Progenitor cell of endocrine pancreas (in vitro differentiated cells): ENCODE measurements around the gene OSBPL5. TPM values are rescaled to one million over a fixed set of nuclear protein-coding genes. Genes with fewer than 3 reads are reported as not detected.

Experiments
- DNase-seq: peaks from one replicate; pipeline ENCODE4 v3.0.0; 2021; ENCODE audit warnings: low spot score; ENCODE audit not compliant: unreplicated experiment
- H3K27ac Mint-ChIP-seq: 2 replicates; pipeline ENCODE4 v1.8.0; 2021; ENCODE audit warnings: mild to moderate bottlenecking, moderate library complexity, mixed read lengths
- H3K27me3 Mint-ChIP-seq: 2 replicates; pipeline ENCODE4 v1.8.0; 2021; ENCODE audit warnings: mixed read lengths
- H3K36me3 Mint-ChIP-seq: 2 replicates; pipeline ENCODE4 v1.8.0; 2022; ENCODE audit warnings: mixed read lengths; ENCODE audit not compliant: insufficient read depth
- H3K4me1 Mint-ChIP-seq: 2 replicates; pipeline ENCODE4 v1.8.0; 2021; ENCODE audit warnings: low read depth, mixed read lengths
- H3K4me3 Mint-ChIP-seq: 2 replicates; pipeline ENCODE4 v1.8.0; 2021; ENCODE audit warnings: low read depth, mild to moderate bottlenecking, moderate library complexity, mixed read lengths
- H3K9me3 Mint-ChIP-seq: 2 replicates; pipeline ENCODE4 v1.8.0; 2021; ENCODE audit warnings: low read depth, mixed read lengths
- total RNA-seq: library from RNA; stranded (reverse); gene quantifications from 2 replicates; pipeline ENCODE4 v1.2.1, GENCODE V29; 2021
- TF ChIP-seq, protein P1 (sequence below): fragments of 200-600 bp; sonication (generic); IDR thresholded peaks from one replicate; pipeline ENCODE4 v1.5.0; 2021; ENCODE audit warnings: antibody characterized with exemption, mild to moderate bottlenecking; ENCODE audit not compliant: unreplicated experiment

OSBPL5 gene
- total RNA-seq, 1 donor from 2014 or later = 11.9 TPM

GRCh38 chr11:3109434-3109833 is 55.7 kb downstream of the OSBPL5 start:
- H3K9me3 Mint-ChIP-seq = peaks cover 18% of the 10 kb centered on the region
- no peaks in the 10 kb centered on the region for H3K4me1 Mint-ChIP-seq
- DNase-seq = no peak
- H3K27ac Mint-ChIP-seq = no peak overlapping the region
- H3K36me3 Mint-ChIP-seq = peaks cover 19% of the 10 kb centered on the region
- TF ChIP-seq, protein P1, sequence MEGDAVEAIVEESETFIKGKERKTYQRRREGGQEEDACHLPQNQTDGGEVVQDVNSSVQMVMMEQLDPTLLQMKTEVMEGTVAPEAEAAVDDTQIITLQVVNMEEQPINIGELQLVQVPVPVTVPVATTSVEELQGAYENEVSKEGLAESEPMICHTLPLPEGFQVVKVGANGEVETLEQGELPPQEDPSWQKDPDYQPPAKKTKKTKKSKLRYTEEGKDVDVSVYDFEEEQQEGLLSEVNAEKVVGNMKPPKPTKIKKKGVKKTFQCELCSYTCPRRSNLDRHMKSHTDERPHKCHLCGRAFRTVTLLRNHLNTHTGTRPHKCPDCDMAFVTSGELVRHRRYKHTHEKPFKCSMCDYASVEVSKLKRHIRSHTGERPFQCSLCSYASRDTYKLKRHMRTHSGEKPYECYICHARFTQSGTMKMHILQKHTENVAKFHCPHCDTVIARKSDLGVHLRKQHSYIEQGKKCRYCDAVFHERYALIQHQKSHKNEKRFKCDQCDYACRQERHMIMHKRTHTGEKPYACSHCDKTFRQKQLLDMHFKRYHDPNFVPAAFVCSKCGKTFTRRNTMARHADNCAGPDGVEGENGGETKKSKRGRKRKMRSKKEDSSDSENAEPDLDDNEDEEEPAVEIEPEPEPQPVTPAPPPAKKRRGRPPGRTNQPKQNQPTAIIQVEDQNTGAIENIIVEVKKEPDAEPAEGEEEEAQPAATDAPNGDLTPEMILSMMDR = no peak
- H3K27me3 Mint-ChIP-seq = peaks cover 21% of the 10 kb centered on the region
- H3K4me3 Mint-ChIP-seq = no peak overlapping the region

DNA sequence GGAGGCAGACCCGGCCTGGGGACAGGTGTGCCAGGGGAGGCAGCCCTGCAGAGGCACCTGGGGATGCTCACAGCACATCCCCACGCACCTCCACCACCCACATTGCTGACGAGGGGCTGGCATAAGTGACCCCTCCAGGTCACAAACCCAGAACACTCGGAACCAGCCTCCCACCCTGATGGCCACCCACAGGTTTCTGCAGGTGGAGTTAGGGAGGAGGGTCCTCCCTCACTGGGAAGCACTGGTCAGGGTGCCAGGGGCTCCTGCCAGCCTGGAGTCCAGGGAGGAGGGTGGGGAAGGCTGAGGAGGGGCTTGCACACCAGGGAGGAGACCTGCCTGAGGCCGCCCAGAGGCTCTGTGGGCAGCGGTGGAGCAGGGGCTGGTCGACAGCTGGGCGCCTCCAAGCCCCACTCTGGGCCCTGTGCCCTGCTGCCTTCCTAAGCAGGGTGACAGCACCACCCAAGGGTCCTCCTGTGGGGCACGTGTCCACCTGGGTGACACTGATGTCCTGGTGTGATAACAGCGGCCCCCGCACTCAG is 56.9 kb downstream of the OSBPL5 start:
- no peak overlapping the region for H3K27ac Mint-ChIP-seq
- peaks cover 14% of the 10 kb centered on the region for H3K9me3 Mint-ChIP-seq
- H3K4me3 Mint-ChIP-seq = no peak overlapping the region
- peaks cover 15% of the 10 kb centered on the region for H3K36me3 Mint-ChIP-seq
- DNase-seq = peak; percentile 7
- no peaks in the 10 kb centered on the region for H3K4me1 Mint-ChIP-seq
- H3K27me3 Mint-ChIP-seq = peaks cover 21% of the 10 kb centered on the region
- TF ChIP-seq, protein P1 = no peak

- DNase-seq = peak; percentile 6
- H3K4me1 Mint-ChIP-seq = no peaks in the 10 kb centered on the region
- TF ChIP-seq, protein P1 = no peak
- no peak overlapping the region for H3K27ac Mint-ChIP-seq
- H3K27me3 Mint-ChIP-seq = peaks cover 21% of the 10 kb centered on the region
- peaks cover 14% of the 10 kb centered on the region for H3K36me3 Mint-ChIP-seq
- H3K9me3 Mint-ChIP-seq = peaks cover 12% of the 10 kb centered on the region
- no peak overlapping the region for H3K4me3 Mint-ChIP-seq
Observed at GRCh38 chr11:3107608-3108182, 57.4 kb downstream of the OSBPL5 start.

GRCh38 chr11:3106736-3107524 is 58.2 kb downstream of the OSBPL5 start:
- no peaks in the 10 kb centered on the region for H3K4me1 Mint-ChIP-seq
- peaks cover 21% of the 10 kb centered on the region for H3K27me3 Mint-ChIP-seq
- no peak overlapping the region for H3K27ac Mint-ChIP-seq
- peaks cover 6% of the 10 kb centered on the region for H3K9me3 Mint-ChIP-seq
- peaks cover 7% of the 10 kb centered on the region for H3K36me3 Mint-ChIP-seq
- no peak overlapping the region for H3K4me3 Mint-ChIP-seq
- TF ChIP-seq, protein P1 = no peak
- DNase-seq = peak; percentile 6

DNA sequence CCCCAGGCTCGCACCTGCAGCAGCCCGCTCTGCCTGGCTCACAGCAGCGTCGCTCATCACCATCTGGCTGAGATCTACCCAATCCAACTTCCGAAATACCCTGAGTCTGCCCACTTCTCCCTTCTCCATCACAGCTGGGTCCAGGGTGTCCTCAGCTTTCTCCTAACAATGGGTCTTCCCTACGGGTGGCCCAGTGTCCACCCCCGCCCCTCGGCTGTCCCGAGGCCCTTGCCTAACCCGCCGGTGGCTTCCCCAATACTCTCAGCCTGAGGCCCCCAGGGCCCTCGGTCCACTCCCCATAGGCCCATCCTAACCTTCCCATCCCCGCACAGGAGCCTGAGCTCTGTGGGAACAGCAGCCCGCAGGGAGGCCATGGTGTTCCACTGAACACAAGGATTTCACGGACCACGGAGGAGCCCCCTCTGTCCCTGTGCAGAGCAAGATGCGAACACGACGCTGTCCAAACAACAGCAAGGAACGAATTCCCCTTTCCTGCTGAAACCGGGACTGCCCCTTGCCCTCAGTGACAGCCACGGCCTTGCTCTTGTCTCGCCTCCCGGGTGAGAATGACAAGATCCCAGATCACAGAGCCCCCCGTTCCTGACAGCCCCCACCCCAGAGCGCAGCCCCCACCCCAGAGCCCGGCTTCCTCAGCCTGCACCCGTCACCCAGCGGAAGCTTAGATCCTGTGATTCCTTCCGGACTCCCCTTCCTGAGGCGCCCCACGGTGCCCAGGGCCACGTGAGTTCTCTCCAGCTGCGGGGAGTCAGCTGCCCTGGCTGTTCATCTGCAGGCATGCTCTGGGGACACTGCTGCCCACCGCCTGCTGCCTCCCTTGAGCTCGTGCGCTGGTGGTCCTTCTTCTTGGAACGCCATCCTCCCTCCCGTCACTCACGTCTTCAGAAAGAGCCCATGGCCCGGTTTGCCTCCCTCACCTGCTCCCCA is 59.0 kb downstream of the OSBPL5 start:
- no peaks in the 10 kb centered on the region for H3K4me1 Mint-ChIP-seq
- H3K27ac Mint-ChIP-seq = no peak overlapping the region
- peaks cover 24% of the 10 kb centered on the region for H3K27me3 Mint-ChIP-seq
- no peak overlapping the region for H3K4me3 Mint-ChIP-seq
- H3K9me3 Mint-ChIP-seq = peaks cover 4% of the 10 kb centered on the region
- peak; percentile 9 for DNase-seq
- peaks cover 2% of the 10 kb centered on the region for H3K36me3 Mint-ChIP-seq
- TF ChIP-seq, protein P1 = no peak
